Sigmoid colon (tissue), 4 donors: ENCODE measurements around the gene PLD6.
"Not testable (repeated sequence)": the region's sequence is repeated elsewhere in the genome, so short reads cannot be mapped to it uniquely, and the experiment has no call there.

ENCODE experiments used
- CTCF ChIP-seq, 4 experiments: fragments of 450-650 bp in 3 of 4; fragments of 200-600 bp in 1 of 4; IDR thresholded peaks; one replicate each; pipeline ENCODE4 v1.5.1; 2016 to 2019; ENCODE audit warnings: antibody characterized with exemption in 4 of 4, mild to moderate bottlenecking in 3 of 4, moderate library complexity in 2 of 4
- EP300 ChIP-seq, 4 donors: sonication (generic); formaldehyde crosslinking; IDR thresholded peaks; one replicate each; pipeline ENCODE4 v1.6.1; 2017; ENCODE audit warnings: antibody characterized with exemption in 4 of 4
- POLR2A ChIP-seq, 2 donors: fragments of 450-650 bp; IDR thresholded peaks; one replicate each; pipeline ENCODE4 v1.6.1; 2016; ENCODE audit warnings: antibody characterized with exemption in 2 of 2, mild to moderate bottlenecking in 2 of 2, moderate library complexity in 2 of 2
- POLR2AphosphoS5 ChIP-seq, 4 donors: sonication (generic); formaldehyde crosslinking; IDR thresholded peaks; one replicate each; pipeline ENCODE4 v1.6.1; 2017; ENCODE audit warnings: antibody characterized with exemption in 4 of 4

GRCh38 chr17:17184985-17185757 lies 21.0 kb downstream of the PLD6 start:
- TF ChIP-seq CTCF, POLR2AphosphoS5, POLR2A, EP300 (IDR thresholded peaks at IDR 0.05): not testable (repeated sequence)
